ENCODE data around the gene GFI1B. TPM values are rescaled to one million over a fixed set of nuclear protein-coding genes. Genes with fewer than 3 reads are reported as not detected.

The GFI1B gene
- total and polyA plus RNA-seq, 2 of the 13 experiments (the other 11 are each of a cell fraction or from before 2014, with no cell fraction given), result 0.15 to 0.51 TPM

- no peak for TF ChIP-seq ZNF567 (CRISPR knock-in tag; IDR thresholded peaks at IDR 0.05; ENCODE audit: borderline replicate concordance)
- TF ChIP-seq GATAD2A (CRISPR knock-in tag; IDR thresholded peaks at IDR 0.05), result peak; percentile 28; the same call in 1 of the 2 replicates
- no peak for TF ChIP-seq SNRNP70 (IDR thresholded peaks at IDR 0.05; ENCODE audit: low read depth, low read length)
- TF ChIP-seq LCORL (IDR thresholded peaks at IDR 0.05), result 0 out of 2 replicates have a peak, but pooled peaks have one; percentile 8
- no peak for TF ChIP-seq LCORL (CRISPR knock-in tag; IDR thresholded peaks at IDR 0.05)
- TF ChIP-seq ZBTB26 (CRISPR knock-in tag; IDR thresholded peaks at IDR 0.05; ENCODE audit: borderline replicate concordance), result peak; percentile 55; the same call in 1 of the 2 replicates
- peak; percentile 87 for TF ChIP-seq ARID4A (CRISPR knock-in tag; IDR thresholded peaks at IDR 0.05; ENCODE audit: borderline replicate concordance)
- peak; percentile 73 for TF ChIP-seq ETV6 (CRISPR knock-in tag; conservative IDR thresholded peaks at IDR 0.05)
- peak; percentile 82 for TF ChIP-seq GABPB1 (CRISPR knock-in tag; IDR thresholded peaks at IDR 0.05)
- TF ChIP-seq THRA (CRISPR knock-in tag; IDR thresholded peaks at IDR 0.05; ENCODE audit: borderline replicate concordance), result no peak
- TF ChIP-seq ZNF136 (CRISPR knock-in tag; IDR thresholded peaks at IDR 0.05; ENCODE audit: low read depth), result 0 out of 2 replicates have a peak, but pooled peaks have one; percentile 80
- TF ChIP-seq SMAD1 (CRISPR knock-in tag; IDR thresholded peaks at IDR 0.05; ENCODE audit: borderline replicate concordance, low read depth), result no peak
- peak; percentile 8; the same call in 1 of the 2 replicates for TF ChIP-seq ZBTB7A (CRISPR knock-in tag; IDR thresholded peaks at IDR 0.05)
- TF ChIP-seq ZNF446 (CRISPR knock-in tag; IDR thresholded peaks at IDR 0.05), result 0 out of 2 replicates have a peak, but pooled peaks have one; percentile 40
- TF ChIP-seq PITX1 (CRISPR knock-in tag; IDR thresholded peaks at IDR 0.05), result peak; percentile 65; the same call in 1 of the 2 replicates
- peak; percentile 99 for TF ChIP-seq TAF1 (CRISPR knock-in tag; IDR thresholded peaks at IDR 0.05)
- peak; percentile 52; the same call in 1 of the 2 replicates for TF ChIP-seq ZFP1 (CRISPR knock-in tag; IDR thresholded peaks at IDR 0.05)
- TF ChIP-seq ZNF335 (CRISPR knock-in tag; IDR thresholded peaks at IDR 0.05), result no peak
- TF ChIP-seq HOXA3 (CRISPR knock-in tag; IDR thresholded peaks at IDR 0.05), result peak; percentile 88
- TF ChIP-seq ZNF292 (CRISPR knock-in tag; IDR thresholded peaks at IDR 0.05; ENCODE audit: borderline replicate concordance, low read depth), result no peak
Measured at GRCh38 chr9:132944294-132945185, 34.0 kb upstream of the GFI1B start, which contains the start of gene TSC1 (continued).

Measured in HepG2 (cell line).